HEK293T (cell line): ENCODE results near the gene ZNF672.

Experiments
- BHLHE40 ChIP-seq: fragments of 450-650 bp; IDR thresholded peaks from 2 replicates; pipeline ENCODE4 v1.6.1; 2016; ENCODE audit warnings: mild to moderate bottlenecking, moderate library complexity, borderline replicate concordance
- FOXA1 ChIP-seq: fragments of 450-650 bp; IDR thresholded peaks from 2 replicates; pipeline ENCODE4 v1.6.1; 2016; ENCODE audit warnings: mild to moderate bottlenecking
- FOXK2 ChIP-seq: fragments of 450-650 bp; IDR thresholded peaks from 2 replicates; pipeline ENCODE4 v1.6.1; 2016; ENCODE audit warnings: mild to moderate bottlenecking

DNA sequence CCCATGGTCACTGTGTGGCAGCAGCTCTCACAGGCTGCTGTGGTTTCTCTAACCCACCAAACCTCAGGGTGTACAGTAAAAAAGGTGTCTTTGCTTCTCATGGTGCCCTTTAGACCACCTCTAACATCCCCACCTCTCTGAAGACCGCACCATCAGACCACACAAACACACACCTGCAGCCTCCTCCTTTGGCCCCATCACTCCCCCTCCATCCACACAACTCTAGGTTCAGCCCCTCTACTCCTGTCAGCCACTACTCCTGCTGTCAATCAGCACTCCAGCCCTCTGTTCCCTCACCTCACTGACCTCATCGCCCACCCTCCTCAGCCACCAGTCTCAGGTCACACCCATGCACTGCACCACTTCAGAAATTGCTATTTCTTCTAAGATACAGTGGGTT is 13.4 kb downstream of the ZNF672 start:
- TF ChIP-seq FOXA1 (no peak), FOXK2 (no peak), BHLHE40 (no peak)
